Thoracic aorta (tissue), 2 donors: ENCODE results near the gene PTAR1. TPM values are rescaled to one million over a fixed set of nuclear protein-coding genes. Genes with fewer than 3 reads are reported as not detected.
A peak's percentile ranks its signal among the peaks of the same experiment; 100 is the strongest.

Experiments used
- ATAC-seq: fragments of 150-250 bp; one replicate; pipeline ENCODE4 v1.8.0; 2017; ENCODE audit warnings: low read depth; ENCODE audit not compliant: insufficient number of reproducible peaks, low FRiP score
- DNase-seq: peaks from one replicate; pipeline ENCODE4 v3.0.0-alpha.2; 2020; ENCODE audit warnings: low spot score
- H3K27ac ChIP-seq, 2 donors: fragments of 200-600 bp; sonication (generic); 1 replicate in 1 of 2; 2 replicates in 1 of 2; pipeline ENCODE4 v1.5.1; 2016; ENCODE audit warnings: mild to moderate bottlenecking in 2 of 2, moderate library complexity in 2 of 2
- H3K27me3 ChIP-seq: fragments of 200-600 bp; sonication (generic); replicated peaks from 2 replicates; pipeline ENCODE4 v1.6.0; 2016; ENCODE audit warnings: mild to moderate bottlenecking; ENCODE audit not compliant: insufficient read depth
- H3K36me3 ChIP-seq: fragments of 200-600 bp; sonication (generic); one replicate; pipeline ENCODE4 v1.5.1; 2016
- H3K4me1 ChIP-seq, 2 donors: fragments of 200-600 bp; sonication (generic); 1 replicate in 1 of 2; 2 replicates in 1 of 2; pipeline versions ENCODE4 v1.5.1 to v1.6.0; 2016; ENCODE audit warnings: low read depth in 2 of 2, mild to moderate bottlenecking in 1 of 2; ENCODE audit not compliant: control insufficient read depth in 1 of 2
- H3K4me3 ChIP-seq: fragments of 200-600 bp; sonication (generic); 2 replicates; pipeline ENCODE4 v1.5.1; 2016; ENCODE audit warnings: mild to moderate bottlenecking
- H3K9me3 ChIP-seq: fragments of 200-600 bp; sonication (generic); 2 replicates; pipeline ENCODE4 v1.5.1; 2016
- total RNA-seq, 2 donors: library from RNA; depleted of rRNA; stranded (reverse); fragments of >200 nt; gene quantifications; one replicate each; pipeline versions ENCODE4 v1.1.0 to v1.2.3, GENCODE V29; 2016
- TF ChIP-seq, protein P1 (sequence below): fragments of 200-600 bp; sonication (generic); IDR thresholded peaks from one replicate; pipeline ENCODE4 v1.5.1; 2019; ENCODE audit warnings: antibody characterized with exemption

Gene PTAR1
- total RNA-seq, 2 donors from 2014 or later: 55.1 to 55.5 TPM

DNA sequence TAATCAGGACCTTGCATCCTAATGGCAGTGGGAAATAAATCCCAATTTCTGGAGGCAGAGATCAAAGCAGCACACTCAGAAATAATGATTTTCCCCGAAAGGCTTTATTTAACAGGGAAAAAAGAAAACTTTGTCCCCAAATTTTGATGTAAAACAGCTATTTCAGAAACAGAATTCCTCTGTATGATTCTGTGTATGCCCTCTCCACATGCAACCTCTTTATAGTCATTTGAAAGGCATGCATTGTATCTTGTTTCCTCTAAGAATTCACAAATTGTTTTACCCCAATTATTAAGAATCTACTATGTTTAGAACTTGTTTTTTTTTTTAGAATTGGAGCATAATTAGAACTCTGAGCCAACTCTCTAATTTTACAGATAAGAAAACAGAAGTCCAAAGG lies 2.7 kb upstream of the PTAR1 start:
- Histone ChIP-seq H3K4me1 (peaks cover 9 to 10% of the 10 kb centered on the region in 2 donors), H3K27ac (no peak overlapping the region), H3K4me3 (no peak overlapping the region), H3K27me3 (no peaks in the 10 kb centered on the region), H3K36me3 (no peaks in the 10 kb centered on the region), H3K9me3 (no peaks in the 10 kb centered on the region)
- DNase-seq: no peak
- no peak for ATAC-seq
- TF ChIP-seq, protein P1, sequence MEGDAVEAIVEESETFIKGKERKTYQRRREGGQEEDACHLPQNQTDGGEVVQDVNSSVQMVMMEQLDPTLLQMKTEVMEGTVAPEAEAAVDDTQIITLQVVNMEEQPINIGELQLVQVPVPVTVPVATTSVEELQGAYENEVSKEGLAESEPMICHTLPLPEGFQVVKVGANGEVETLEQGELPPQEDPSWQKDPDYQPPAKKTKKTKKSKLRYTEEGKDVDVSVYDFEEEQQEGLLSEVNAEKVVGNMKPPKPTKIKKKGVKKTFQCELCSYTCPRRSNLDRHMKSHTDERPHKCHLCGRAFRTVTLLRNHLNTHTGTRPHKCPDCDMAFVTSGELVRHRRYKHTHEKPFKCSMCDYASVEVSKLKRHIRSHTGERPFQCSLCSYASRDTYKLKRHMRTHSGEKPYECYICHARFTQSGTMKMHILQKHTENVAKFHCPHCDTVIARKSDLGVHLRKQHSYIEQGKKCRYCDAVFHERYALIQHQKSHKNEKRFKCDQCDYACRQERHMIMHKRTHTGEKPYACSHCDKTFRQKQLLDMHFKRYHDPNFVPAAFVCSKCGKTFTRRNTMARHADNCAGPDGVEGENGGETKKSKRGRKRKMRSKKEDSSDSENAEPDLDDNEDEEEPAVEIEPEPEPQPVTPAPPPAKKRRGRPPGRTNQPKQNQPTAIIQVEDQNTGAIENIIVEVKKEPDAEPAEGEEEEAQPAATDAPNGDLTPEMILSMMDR: no peak

GRCh38 chr9:69760278-69760610 lies 433 bp upstream of the PTAR1 start:
- DNase-seq: no peak
- Histone ChIP-seq H3K4me3 (peak overlapping the region; percentile 77), H3K27me3 (no peaks in the 10 kb centered on the region), H3K27ac (peak overlapping the region; percentile 88 to 90), H3K4me1 (peaks cover 11 to 13% of the 10 kb centered on the region in 2 donors), H3K36me3 (no peaks in the 10 kb centered on the region), H3K9me3 (no peaks in the 10 kb centered on the region)
- TF ChIP-seq, protein P1: no peak
- no peak for ATAC-seq

- no peaks in the 10 kb centered on the region for H3K27me3 ChIP-seq
- peak overlapping the region; percentile 88 to 90 for H3K27ac ChIP-seq
- ATAC-seq (no peak), DNase-seq (no peak)
- no peaks in the 10 kb centered on the region for H3K36me3 ChIP-seq
- peaks cover 11 to 13% of the 10 kb centered on the region in 2 donors for H3K4me1 ChIP-seq
- TF ChIP-seq, protein P1: no peak
- H3K9me3 ChIP-seq: no peaks in the 10 kb centered on the region
- H3K4me3 ChIP-seq: peak overlapping the region; percentile 77
Measured at GRCh38 chr9:69759021-69759420, 790 bp downstream of the PTAR1 start.

- no peak overlapping the region for H3K27ac ChIP-seq
- ATAC-seq: no peak
- H3K27me3 ChIP-seq: no peaks in the 10 kb centered on the region
- no peak for DNase-seq
- no peaks in the 10 kb centered on the region for H3K9me3 ChIP-seq
- no peaks in the 10 kb centered on the region for H3K36me3 ChIP-seq
- H3K4me3 ChIP-seq: peak overlapping the region; percentile 77
- peaks cover 11 to 13% of the 10 kb centered on the region in 2 donors for H3K4me1 ChIP-seq
- TF ChIP-seq, protein P1: no peak
Measured at GRCh38 chr9:69757996-69758675, 1.7 kb downstream of the PTAR1 start.

GRCh38 chr9:69755205-69755604 lies 4.6 kb downstream of the PTAR1 start:
- Histone ChIP-seq H3K27me3 (no peaks in the 10 kb centered on the region), H3K4me3 (no peak overlapping the region), H3K9me3 (no peaks in the 10 kb centered on the region), H3K27ac (no peak overlapping the region), H3K4me1 (peaks cover 13 to 15% of the 10 kb centered on the region in 2 donors), H3K36me3 (peaks cover 2% of the 10 kb centered on the region)
- DNase-seq: no peak
- ATAC-seq: no peak
- TF ChIP-seq, protein P1: no peak
